Measurements from ENCODE around the gene ESYT3.

GRCh38 chr3:138390582-138390932, 43.9 kb upstream of the ESYT3 start:
- no peak for TF ChIP-seq CTCF (IDR thresholded peaks at IDR 0.05)
- no peak for TF ChIP-seq POLR2A (IDR thresholded peaks at IDR 0.05)
